OCI-M2 (cell line): ENCODE data around the gene STRIP2.
"Not testable (repeated sequence)": the region's sequence is repeated elsewhere in the genome, so short reads cannot be mapped to it uniquely, and the experiment has no call there.

ENCODE experiments used
- DNase-seq: peaks from one replicate; lab custom pipeline; 2025; ENCODE audit not compliant: unreplicated experiment; lab: John Stamatoyannopoulos, UW

The STRIP2 gene

DNA sequence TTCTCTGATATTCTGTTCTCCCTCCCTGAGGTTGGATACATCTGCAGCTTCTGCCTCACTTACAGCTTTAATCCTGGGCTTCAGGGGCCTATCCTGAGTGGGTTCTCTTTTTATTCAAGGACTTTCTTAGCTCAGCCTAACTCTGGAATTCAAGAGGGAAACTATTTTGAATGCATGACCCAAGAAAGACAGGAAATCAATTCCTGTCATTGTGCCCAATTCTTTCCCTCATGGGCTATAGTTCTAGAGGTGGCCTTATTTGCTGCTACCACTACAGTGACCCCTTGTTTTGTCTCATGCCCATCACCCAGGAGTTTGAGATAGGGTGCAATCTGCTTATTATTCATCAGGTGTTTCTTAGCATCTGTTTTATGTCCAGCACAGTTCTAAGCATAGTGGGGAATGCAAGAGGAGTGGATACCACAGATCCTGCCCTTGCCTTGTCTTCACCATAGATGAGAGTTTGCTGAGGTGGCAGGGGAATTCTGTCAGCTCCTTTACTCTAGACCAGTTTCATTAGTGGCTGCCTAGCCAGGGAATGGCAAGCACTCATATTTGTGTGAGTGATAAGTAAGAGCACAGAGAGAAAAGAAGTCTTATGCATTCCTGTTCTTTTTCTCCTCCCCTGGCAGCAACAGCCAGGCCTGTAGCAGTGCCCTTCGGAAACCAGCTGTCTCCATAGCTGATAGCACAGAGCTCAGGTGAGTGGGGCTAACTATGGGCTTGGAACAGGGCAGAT is 19.4 kb downstream of the STRIP2 start:
- no peak for DNase-seq

DNA sequence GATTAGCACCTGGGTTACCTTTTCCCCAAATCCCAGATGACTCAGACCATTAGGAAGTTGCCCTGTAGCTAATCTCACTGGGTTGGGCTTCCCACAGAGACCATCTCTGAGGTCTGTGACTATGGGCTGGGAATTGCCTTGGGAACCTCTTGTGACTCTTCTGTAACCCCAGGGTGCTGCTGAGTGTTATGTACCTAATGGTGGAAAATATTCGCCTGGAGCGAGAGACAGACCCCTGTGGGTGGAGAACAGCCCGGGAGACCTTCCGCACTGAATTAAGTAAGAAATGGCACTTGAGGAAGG is 20.0 kb downstream of the STRIP2 start:
- DNase-seq = no peak

DNA sequence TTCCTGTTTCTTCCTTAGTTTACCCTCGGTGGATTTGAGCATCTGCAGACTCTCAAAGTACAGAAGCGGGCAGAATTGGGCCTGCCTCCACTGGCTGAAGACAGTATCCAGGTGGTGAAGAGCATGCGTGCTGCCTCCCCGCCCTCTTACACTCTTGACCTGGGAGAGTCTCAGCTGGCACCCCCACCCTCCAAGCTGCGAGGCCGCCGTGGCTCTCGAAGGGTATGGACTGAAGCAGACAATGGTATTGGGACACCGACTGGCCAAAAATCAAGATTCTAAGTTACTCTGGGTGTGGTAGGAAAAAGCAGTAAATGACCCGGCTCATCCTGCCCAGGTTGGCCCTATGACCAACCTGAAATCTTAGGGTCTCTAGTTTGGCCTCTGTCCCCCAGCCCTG is 22.2 kb downstream of the STRIP2 start:
- no peak for DNase-seq

DNA sequence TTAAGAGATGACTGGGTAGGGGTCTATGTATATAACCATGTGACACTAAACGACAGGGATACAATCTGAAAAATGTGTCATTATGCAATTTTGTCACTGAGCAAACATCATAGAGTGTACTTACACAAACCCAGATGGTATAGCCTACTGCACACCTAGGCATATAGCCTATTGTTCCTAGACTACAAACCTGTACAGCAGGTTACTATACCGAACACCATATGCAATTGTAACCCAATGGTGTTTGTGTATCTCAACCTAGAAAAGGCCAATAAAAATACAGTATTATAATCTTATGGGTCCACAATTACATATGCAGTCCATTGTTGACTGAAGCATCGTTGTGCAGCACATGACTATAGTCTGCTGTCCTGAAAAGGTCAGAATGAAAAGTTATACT is 22.9 kb downstream of the STRIP2 start:
- DNase-seq = no peak

DNA sequence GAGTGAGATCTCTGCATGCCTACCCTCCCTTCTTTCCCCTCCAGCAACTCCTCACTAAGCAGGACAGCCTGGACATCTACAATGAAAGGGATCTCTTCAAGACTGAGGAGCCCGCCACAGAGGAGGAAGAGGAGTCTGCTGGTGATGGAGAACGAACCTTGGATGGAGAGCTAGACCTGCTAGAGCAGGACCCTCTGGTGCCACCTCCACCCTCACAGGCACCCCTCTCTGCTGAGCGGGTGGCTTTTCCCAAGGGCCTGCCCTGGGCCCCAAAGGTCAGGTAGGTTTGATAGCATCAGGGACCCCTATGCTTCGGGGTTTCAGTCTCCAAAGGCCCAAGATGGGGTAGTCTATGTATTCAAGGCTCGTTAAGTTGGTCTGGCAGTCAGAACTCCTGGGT is 23.9 kb downstream of the STRIP2 start:
- no peak for DNase-seq

DNA sequence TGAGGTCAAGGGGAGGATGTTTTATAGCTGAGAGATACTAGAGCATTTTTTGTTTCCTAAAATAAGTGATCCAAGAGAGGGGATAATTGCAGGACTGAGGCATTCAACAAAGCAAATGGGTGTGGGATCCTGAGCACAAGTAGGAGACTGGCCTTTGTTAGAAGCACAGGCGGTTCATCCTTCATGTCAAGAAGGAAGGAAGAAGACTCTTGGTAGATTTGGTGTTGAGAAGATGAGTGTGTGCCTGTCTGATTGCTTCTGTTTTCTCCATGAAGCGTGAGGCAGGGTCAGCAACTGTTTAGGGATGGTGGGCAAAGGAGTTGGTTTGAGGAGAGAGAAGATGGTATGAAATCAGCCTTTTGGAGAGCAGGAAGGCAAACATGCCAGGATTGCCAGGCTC is 27.6 kb downstream of the STRIP2 start:
- no peak for DNase-seq

DNA sequence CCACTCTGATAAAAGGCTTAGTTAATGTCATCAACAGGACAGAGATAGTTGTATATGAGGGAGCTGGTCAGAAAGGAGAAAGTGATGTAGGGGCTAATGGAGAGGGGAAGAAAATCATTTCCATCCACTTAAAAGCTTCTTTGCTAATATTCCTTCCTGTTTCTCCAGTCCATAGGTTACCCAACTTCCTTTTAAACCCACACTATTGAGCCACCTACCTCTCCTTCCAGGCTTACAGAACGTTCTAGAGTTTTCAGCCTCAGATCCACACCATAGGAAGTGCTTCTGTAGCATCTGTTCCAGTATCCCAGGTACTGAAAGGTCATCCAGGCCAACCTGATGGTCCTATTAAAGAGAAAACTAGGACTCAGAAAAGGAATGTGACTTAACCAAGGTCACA is 28.2 kb downstream of the STRIP2 start:
- no peak for DNase-seq

DNA sequence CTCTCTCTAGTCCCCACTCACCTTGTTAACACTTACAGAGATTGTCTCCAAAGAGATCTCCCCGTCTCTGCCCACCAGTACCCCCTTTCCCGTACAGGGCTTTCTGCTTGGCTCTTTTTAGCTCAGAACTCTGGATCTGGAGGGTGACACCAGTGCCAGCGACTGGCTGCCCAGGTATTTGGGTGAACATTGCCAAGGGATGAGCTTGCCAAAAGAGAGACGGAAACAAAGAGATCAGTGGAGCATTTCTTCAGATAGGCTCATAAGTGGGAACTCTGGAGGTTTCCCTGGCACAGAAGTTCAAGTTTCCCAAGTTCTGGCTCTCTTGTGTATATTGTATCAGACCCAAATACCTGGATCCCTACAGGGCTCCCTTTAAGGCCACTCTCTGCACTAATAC is 30.0 kb downstream of the STRIP2 start:
- DNase-seq = no peak

DNA sequence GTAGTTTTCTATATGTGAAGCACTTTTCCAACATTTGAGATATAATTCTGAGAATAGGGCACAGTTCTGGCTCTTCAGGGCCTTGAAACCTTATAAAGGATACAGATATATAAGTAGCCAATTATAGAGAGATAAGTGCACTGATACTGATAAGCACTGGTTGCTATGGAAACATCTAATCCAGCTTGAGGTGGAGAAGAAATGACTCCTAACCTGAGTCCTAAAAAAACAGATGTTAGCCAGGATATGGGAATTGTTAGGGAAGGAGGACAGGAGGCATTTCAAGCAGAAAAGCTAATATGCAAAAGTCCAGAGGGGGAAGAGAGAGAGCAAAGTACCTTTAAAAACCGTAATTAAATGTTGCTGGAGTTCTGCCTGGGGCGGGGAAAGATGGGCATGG is 30.8 kb downstream of the STRIP2 start:
- no peak for DNase-seq

DNA sequence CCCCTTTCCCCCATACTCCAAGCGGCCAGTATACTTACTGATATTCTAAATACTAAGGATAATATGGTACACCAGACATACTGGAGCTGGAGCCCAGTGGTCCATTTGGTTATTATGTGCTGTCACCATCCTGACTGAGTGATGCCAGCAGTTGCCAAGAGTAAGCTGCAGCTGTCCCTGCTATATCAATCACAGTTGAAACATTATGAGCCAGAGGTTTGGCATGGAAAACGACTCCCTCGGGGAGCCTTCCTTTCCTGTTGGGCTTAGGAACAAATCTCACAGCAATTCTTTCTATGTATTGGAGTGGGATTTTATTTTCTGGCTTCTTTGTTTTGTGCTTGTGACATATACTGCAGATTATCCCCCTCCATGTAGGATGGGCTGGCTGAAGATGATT is 32.6 kb downstream of the STRIP2 start:
- no peak for DNase-seq

DNA sequence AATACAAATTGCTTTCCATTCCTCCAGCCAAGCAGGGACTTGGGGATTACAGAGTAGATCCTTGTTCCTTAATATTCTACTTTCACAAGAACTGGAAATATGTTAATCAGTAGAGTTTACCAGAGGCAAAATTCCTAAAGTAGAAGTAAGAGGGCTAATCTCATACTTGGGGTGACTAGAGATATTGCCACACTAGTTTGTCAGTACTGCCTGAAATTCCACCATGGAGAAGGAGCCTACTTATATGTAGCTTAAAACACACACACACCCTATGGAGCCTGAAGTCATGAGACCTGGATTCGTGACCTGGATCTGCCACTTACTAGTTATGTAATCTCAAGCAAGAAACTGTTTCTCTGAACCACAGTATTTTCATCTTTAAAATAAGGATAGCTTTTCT is 33.9 kb downstream of the STRIP2 start:
- DNase-seq = no peak

DNA sequence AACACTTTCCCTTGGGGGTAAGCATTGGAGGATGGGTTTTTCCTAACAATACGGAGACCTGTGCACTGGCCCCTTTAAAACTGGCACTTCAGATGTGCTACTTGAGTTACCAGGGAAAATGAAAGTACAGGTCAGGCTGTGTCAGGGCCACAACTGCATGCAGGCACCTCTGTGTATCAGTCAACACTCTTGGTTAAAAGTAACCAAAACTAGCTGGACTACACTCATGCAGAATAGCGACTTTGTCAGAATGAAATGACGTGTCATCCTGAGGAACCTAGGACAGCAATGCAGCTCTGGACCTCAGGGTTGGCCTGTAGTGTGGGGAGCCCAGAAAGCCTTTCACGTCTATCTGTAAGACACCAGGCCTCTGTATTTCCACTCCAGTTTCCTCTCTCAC is 34.3 kb downstream of the STRIP2 start:
- DNase-seq = no peak

DNA sequence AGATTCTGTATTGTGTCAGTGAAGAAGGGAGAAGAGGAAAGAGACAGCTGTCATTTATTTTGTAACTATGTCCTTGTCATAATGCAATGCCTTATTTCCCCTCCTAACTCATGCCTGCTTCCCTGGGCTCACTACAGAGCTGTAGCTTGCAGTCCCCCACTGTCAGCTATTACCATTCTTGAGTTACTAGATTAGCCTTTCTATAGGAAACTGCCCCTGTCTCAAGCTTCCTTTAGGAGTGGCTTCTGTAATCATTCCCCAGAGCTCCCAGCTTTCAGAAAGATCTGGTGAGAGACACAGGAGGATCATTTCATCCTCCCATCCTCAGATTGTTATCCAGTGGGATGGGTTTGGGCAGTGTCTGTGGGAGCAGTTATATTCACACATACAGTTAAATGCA is 35.7 kb downstream of the STRIP2 start:
- DNase-seq = no peak

DNA sequence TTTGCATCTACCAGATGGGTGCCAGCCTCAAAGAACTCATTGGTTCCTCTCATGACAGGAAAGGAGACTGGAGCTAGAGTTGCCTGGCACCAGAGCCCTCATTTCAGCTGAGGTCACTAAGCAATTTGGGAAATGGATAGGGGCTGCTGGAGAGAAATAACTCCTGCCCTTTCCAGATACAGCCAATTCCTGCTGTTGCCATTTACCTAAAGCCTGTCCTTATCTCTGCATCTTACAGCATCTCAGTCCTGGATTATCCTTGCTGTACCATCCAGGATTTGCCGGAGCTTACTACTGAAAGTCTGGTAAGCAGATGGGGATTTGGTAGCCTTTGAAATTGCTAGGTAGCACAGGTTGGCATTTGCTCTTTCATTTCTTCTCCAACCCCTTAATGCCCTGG is 36.2 kb downstream of the STRIP2 start:
- no peak for DNase-seq

DNA sequence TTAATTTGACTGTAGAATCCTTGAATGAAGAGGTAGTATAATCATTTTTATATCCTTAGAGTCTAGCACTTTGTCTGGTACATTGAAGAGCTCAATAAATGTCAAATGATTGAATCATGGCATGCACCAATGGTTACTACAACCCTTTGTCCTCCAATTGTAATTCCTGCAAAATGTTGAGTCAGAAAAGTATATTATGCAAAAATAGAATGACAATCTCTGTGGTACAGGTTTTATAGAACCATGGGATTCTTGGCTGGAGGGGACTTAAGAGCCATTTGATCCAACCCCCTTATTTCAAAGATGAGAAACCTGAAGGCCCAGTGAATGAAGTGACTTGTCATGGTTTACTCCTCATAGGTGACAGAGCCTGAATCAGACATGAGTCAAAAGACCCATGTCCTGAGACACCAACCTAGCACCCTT is 37.2 kb downstream of the STRIP2 start:
- no peak for DNase-seq

DNA sequence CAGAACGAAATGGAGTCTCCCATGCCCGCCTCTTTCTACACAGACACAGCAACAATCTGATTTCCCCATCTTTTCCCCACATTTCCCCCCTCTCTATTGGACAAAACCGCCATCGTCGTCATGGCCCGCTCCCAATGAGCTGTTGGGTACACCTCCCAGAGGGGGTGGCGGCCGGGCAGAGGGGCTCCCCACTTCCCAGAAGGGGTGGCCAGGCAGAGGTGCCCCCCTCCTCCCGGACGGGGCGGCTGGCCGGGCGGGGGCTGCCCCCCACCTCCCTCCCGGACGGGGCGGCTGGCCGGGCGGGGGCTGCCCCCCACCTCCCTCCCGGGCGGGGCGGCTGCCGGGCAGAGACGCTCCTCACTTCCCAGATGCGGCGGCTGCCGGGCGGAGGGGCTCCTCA is 41.7 kb downstream of the STRIP2 start:
- not testable (repeated sequence) for DNase-seq

DNA sequence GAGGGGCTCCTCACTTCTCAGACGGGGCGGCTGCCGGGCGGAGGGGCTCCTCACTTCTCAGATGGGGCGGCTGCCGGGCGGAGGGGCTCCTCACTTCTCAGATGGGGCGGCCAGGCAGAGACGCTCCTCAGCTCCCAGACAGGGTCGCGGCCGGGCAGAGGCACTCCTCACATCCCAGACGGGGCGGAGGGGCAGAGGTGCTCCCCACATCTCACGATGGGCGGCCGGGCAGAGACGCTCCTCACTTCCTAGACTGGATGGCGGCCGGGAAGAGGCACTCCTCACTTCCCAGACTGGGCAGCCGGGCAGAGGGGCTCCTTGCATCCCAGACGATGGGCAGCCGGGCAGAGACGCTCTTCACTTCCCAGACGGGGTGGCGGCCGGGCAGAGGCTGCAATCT is 42.2 kb downstream of the STRIP2 start:
- not testable (repeated sequence) for DNase-seq

DNA sequence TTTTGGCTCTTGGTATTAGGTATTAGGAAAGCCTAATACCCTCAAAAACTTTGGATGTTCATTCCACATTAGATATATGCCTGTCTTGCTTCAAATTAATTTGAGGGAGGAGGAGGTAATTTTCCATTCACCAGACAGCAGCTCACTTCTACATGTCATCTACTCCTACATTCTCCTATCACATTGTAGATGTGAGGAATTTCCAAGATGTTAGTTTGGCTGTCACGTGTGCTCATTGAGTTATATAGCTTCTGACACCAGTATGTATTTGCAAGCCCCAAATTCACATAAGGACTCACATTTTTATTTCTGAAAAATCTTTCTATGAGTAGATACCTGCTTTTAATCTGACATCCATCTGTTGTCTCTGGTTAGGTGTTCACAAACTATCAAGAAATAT is 45.6 kb downstream of the STRIP2 start:
- DNase-seq = no peak

DNA sequence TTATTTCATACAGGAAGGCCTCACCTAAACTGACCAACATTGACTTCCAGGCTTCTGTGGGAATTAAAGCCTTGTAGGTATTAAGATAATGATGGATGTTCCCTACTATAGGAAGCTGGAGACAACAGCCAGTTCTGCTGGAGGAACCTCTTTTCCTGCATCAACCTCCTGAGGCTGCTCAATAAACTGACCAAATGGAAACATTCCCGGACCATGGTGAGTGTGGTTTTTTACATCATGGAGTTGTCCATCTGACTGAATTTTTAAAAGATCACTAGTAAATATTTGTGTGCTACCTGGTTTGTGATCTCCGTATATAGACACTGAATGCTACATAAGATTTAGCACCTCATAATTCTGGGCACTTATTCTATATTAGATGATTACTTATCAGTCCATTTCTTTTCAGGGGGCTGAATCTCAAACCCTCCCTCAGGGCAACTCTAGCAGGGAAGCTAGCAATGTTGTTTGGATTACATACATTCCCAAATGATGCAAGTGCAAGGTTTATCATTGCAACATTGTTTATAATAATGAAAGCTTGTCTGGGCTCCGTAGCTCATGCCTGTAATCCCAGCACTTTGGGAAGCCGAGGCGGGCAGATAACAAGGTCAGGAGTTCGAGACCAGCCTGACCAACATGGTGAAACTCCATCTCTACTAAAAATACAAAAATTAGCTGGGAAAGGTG is 46.6 kb downstream of the STRIP2 start:
- DNase-seq = no peak

DNA sequence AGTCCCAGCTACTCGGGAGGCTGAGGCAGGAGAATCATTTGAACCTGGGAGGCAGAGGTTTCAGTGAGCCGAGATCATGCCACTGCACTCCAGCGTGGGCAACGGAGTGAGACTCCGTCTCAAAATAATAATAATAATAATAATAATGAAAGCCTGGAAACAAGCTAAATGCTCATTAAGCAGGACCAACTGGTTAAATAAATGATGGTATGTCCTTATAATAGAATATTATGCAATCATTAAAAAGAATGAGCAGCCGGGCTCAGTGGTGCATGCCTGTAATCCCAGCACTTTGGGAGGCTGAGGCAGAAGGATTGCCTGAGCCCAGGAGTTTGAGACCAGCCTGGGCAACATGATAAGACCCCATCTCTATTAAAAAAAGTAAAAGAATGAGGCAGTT is 47.1 kb downstream of the STRIP2 start:
- not testable (repeated sequence) for DNase-seq

DNA sequence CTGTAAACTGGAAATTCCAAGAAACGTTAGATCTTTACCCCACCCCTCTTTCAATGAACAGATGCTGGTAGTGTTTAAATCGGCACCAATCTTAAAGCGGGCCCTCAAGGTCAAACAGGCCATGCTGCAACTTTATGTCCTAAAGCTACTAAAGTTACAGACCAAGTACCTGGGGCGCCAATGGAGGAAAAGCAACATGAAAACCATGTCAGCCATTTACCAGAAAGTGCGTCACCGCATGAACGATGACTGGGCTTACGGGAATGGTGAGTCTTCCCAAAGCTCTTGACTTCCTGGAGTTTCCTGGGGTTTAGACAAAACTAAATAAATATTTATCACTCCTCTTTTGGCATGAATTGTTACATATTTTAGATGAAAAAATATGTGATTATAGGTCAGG is 48.5 kb downstream of the STRIP2 start:
- DNase-seq = no peak

DNA sequence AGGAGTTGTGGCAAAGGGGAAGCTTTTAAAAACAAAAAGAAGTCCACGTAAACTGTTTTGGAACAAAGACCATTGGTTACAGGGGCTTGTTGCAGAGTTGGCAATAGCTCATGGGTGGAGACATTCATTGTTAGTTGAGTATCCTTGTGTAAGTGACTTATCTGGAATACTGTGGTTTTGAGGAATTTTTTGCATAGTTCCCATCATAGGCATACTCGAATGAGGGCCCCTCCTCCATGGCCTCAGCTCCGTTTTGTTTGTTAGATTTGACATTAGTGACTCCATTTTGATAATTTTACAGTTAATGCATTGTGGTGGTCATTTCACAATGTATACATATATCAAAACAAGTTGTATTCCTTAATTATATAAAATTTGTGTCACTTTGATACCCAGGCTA is 55.3 kb downstream of the STRIP2 start:
- no peak for DNase-seq

DNA sequence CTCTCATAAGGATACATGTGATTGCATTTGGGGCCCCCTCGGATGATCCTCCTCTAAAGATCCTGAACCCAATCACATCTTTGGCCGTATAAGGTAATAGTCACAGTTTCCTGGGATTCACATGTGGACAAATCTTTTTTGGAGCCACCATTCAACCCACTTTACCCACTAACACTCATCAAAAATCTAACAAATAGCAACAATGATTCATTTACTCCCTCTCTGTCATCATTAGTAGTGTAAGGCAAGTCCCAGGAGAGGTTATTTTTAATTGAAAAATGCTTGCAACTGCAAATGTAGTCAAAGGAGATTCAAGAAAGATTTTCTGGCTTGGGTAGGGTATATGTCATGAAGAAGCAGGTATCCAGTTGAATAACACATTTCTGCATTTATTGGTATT is 58.2 kb downstream of the STRIP2 start:
- no peak for DNase-seq
